Endothelial cell of umbilical vein (primary cell): ENCODE measurements around the gene EIF2B5. TPM values are rescaled to one million over a fixed set of nuclear protein-coding genes. Genes with fewer than 3 reads are reported as not detected.
A peak's percentile ranks its signal among the peaks of the same experiment; 100 is the strongest.

Experiments
- BruUV-seq: library from RNA; stranded (reverse); fragments of 400-500 nt; replicated peaks from 2 replicates; lab custom pipeline; 2021; lab: Mats Ljungman, UMichigan
- CTCF ChIA-PET: fragments of 300-600, 350-600 bp; sonication (Branson Sonifier 250); formaldehyde crosslinking; loops from one replicate; lab custom pipeline; 2021; ENCODE audit warnings: antibody characterized with exemption, inconsistent platforms; lab: Charles Lee
- POLR2A ChIA-PET: fragments of 300-600, 350-600 bp; sonication (Branson Sonifier 250); formaldehyde crosslinking; loops from one replicate; lab custom pipeline; 2021; ENCODE audit warnings: antibody characterized with exemption, inconsistent platforms; lab: Charles Lee
- DNase-seq: peaks from one replicate; pipeline ENCODE4 v3.0.0-alpha.2; 2011; ENCODE audit warnings: low read depth, low spot score
- FAIRE-seq: peaks from 2 replicates; lab custom pipeline; 2011; peaks lifted over from hg19 to GRCh38; lab: Jason Lieb, UNC
- H2AFZ ChIP-seq: 2 replicates; pipeline ENCODE4 v1.6.0; 2012; ENCODE audit warnings: low read depth, low read length, control low read depth, inconsistent platforms
- H3K27ac ChIP-seq: 2 replicates; pipeline ENCODE4 v1.5.1; 2011; ENCODE audit warnings: low read depth, mild to moderate bottlenecking, control low read depth, low read length, moderate library complexity; ENCODE audit not compliant: insufficient read depth
- H3K27me3 ChIP-seq, 2 experiments: 2 replicates each; pipeline versions ENCODE4 v1.6.0 to v1.6.1; 2011; ENCODE audit warnings: low read length in 2 of 2, mixed read lengths in 1 of 2; ENCODE audit not compliant: control insufficient read depth in 2 of 2, insufficient read depth in 2 of 2
- H3K36me3 ChIP-seq, 2 experiments: 2 replicates in 1 of 2; 3 replicates in 1 of 2; pipeline ENCODE4 v1.5.1; 2011; ENCODE audit warnings: low read length in 2 of 2, mild to moderate bottlenecking in 1 of 2, moderate library complexity in 1 of 2; ENCODE audit not compliant: control insufficient read depth in 2 of 2, insufficient read depth in 2 of 2; ENCODE audit errors: extremely low read depth in 1 of 2
- H3K4me1 ChIP-seq: 3 replicates; pipeline ENCODE4 v1.5.1; 2011; ENCODE audit warnings: mild to moderate bottlenecking, low read length; ENCODE audit not compliant: control insufficient read depth, insufficient read depth; ENCODE audit errors: extremely low read depth
- H3K4me2 ChIP-seq: 2 replicates; pipeline ENCODE4 v1.6.1; 2011; ENCODE audit warnings: low read length, control low read depth, mixed read lengths; ENCODE audit not compliant: insufficient read depth
- H3K4me3 ChIP-seq, 3 experiments: fragments of 200-600 bp in 1 of 3; sonication (generic), shearing (Covaris generic) in 1 of 3; replicated peaks in 1 of 3; 2 replicates each; pipeline ENCODE4 v1.5.1; 2011 to 2016; ENCODE audit warnings: control low read depth in 3 of 3, low read length in 3 of 3, mild to moderate bottlenecking in 2 of 3, inconsistent platforms in 1 of 3, low read depth in 1 of 3, moderate library complexity in 1 of 3; ENCODE audit not compliant: insufficient read depth in 1 of 3
- H3K79me2 ChIP-seq: 2 replicates; pipeline ENCODE4 v1.6.0; 2012; ENCODE audit warnings: low read length, inconsistent platforms; ENCODE audit not compliant: control insufficient read depth, insufficient read depth
- H3K9ac ChIP-seq: replicated peaks from 2 replicates; pipeline ENCODE3; 2011; ENCODE audit warnings: low read length, control low read depth; ENCODE audit not compliant: insufficient read depth; ENCODE audit errors: extremely low read depth
- H3K9me1 ChIP-seq: replicated peaks from 3 replicates; pipeline ENCODE4 v1.6.0; 2011; ENCODE audit warnings: mild to moderate bottlenecking, low read length; ENCODE audit not compliant: control insufficient read depth, insufficient read depth; ENCODE audit errors: extremely low read depth
- H3K9me3 ChIP-seq: replicated peaks from 2 replicates; pipeline ENCODE4 v1.5.1; 2012; ENCODE audit warnings: low read length, inconsistent platforms; ENCODE audit not compliant: control insufficient read depth, insufficient read depth
- H4K20me1 ChIP-seq: replicated peaks from 2 replicates; pipeline ENCODE3; 2011; ENCODE audit warnings: mild to moderate bottlenecking, low read length; ENCODE audit not compliant: control insufficient read depth, insufficient read depth; ENCODE audit errors: extremely low read depth
- GATA2 ChIP-seq: IDR thresholded peaks from 2 replicates; pipeline ENCODE4 v1.7.0; 2011; ENCODE audit warnings: low read depth, mild to moderate bottlenecking, moderate library complexity, mixed read lengths, low read length; ENCODE audit not compliant: insufficient read length, insufficient read depth
- JUN ChIP-seq: IDR thresholded peaks from 2 replicates; pipeline ENCODE4 v1.6.1; 2011; ENCODE audit warnings: borderline replicate concordance, low read depth; ENCODE audit not compliant: insufficient read length, insufficient read depth
- MYC ChIP-seq: IDR thresholded peaks from one replicate; pipeline ENCODE4 v1.6.1; 2011; ENCODE audit warnings: mild to moderate bottlenecking, low read depth, low read length
- POLR2A ChIP-seq: IDR thresholded peaks from 2 replicates; pipeline ENCODE4 v1.6.1; 2012; ENCODE audit warnings: low read depth, mild to moderate bottlenecking, control low read depth, low read length
- dilution Hi-C: fragments of 300-500 bp; cut with MboI; formaldehyde crosslinking; loops from one replicate; pipeline ENCODE4 v1.15.0; 2019; ENCODE audit warnings: low sequenced_read_pairs; ENCODE audit not compliant: extremely low pct_ligation_motif_present
- intact Hi-C: fragments of 100-400 bp; cut with micrococcal nuclease; formaldehyde crosslinking; loops from one replicate; pipeline ENCODE4 v1.10.0; 2022
- polyA plus RNA-seq, 4 experiments: library from polyadenylated mRNA; depleted of rRNA in 3 of 4; stranded (reverse) in 3 of 4; unstranded in 1 of 4; fragments of >200 nt; gene quantifications; 2 replicates each; pipeline versions ENCODE4 v1.2.1 to v1.2.3, GENCODE V29; 2011 to 2012; ENCODE audit warnings: missing spikeins in 1 of 4
- total RNA-seq: library from RNA; stranded (reverse); gene quantifications from 2 replicates; pipeline ENCODE4 v1.2.3, GENCODE V29; 2021
- TF ChIP-seq, protein P1 (sequence below), 2 donors: IDR thresholded peaks; 1 replicate in 1 of 2; 2 replicates in 1 of 2; pipeline ENCODE4 v1.5.1; 2011; ENCODE audit warnings: low read length in 2 of 2, mild to moderate bottlenecking in 2 of 2, moderate library complexity in 2 of 2, control low read depth in 1 of 2, inconsistent platforms in 1 of 2, low read depth in 1 of 2; ENCODE audit not compliant: insufficient read depth in 1 of 2; ENCODE audit errors: extremely low read depth in 1 of 2

The EIF2B5 gene
- total and polyA plus RNA-seq, 2 donors (not counting 3 experiments of a cell fraction or from before 2014, with no cell fraction given): 42.7 to 44.7 TPM

- dilution Hi-C loops (no loop called here), intact Hi-C loops (loop anchor here (5.0 kb wide), 1 partner anchor 134 kb away; the partner anchor contains the start of gene EIF4G1)
- peak overlapping the region; percentile 2 for H3K27ac ChIP-seq
- no peak overlapping the region for H2AFZ ChIP-seq
- TF ChIP-seq MYC (no peak), POLR2A (no peak), JUN (no peak)
- ChIA-PET CTCF (interaction anchor here (1.3 kb wide), 1 partner anchor 52 kb away, joined by 3 read pairs; no protein-coding TSS in a partner anchor), POLR2A (no interaction called here)
- FAIRE-seq (no peak), DNase-seq (no peak)
- H3K27me3 ChIP-seq: no peaks in the 10 kb centered on the region
- no peak overlapping the region for H3K9ac ChIP-seq
- no peak overlapping the region for H3K4me2 ChIP-seq
- H3K9me3 ChIP-seq: no peaks in the 10 kb centered on the region
- no TSS peak for BruUV-seq
- H4K20me1 ChIP-seq: no peaks in the 10 kb centered on the region
- peaks cover 34 to 48% of the 10 kb centered on the region in 2 experiments for H3K36me3 ChIP-seq
- no peak overlapping the region for H3K4me3 ChIP-seq
- H3K79me2 ChIP-seq: peaks cover 41% of the 10 kb centered on the region
- peaks cover 28% of the 10 kb centered on the region for H3K4me1 ChIP-seq
- no peaks in the 10 kb centered on the region for H3K9me1 ChIP-seq
These were observed 42.7 kb downstream of the EIF2B5 start for GRCh38 chr3:184177767-184178306.

DNA sequence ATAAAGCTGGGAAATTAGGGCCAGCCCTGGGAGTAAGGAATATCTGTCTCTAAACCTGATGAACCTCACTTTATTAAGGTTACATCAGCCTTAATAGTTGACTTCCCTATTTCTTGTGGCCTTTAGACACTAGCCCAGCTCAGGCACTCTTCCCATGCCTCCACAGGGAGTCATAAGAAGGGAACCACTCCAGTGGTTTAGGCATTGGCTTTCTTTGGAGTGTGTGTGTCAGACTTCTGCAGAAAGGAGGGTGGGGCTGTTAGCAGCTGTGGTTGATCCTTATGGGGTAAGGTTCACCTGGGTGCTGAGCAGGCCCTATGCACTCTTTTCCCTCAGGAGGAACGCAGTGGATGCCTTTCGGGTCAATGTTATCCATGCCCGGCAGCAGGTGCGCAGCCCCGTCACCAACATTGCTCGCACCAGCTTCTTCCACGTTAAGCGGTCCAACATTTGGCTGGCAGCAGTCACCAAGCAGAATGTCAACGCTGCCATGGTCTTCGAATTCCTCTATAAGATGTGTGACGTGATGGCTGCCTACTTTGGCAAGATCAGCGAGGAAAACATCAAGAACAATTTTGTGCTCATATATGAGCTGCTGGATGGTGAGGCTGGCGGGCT lies 43.5 kb downstream of the EIF2B5 start:
- Histone ChIP-seq H3K9me1 (no peaks in the 10 kb centered on the region), H4K20me1 (no peaks in the 10 kb centered on the region), H3K4me1 (peaks cover 28% of the 10 kb centered on the region), H3K4me3 (no peak overlapping the region), H3K79me2 (peaks cover 41% of the 10 kb centered on the region), H3K36me3 (peaks cover 39 to 52% of the 10 kb centered on the region in 2 experiments), H3K9me3 (no peaks in the 10 kb centered on the region), H3K4me2 (no peak overlapping the region), H3K27ac (no peak overlapping the region), H3K9ac (no peak overlapping the region), H2AFZ (no peak overlapping the region), H3K27me3 (no peaks in the 10 kb centered on the region)
- ChIA-PET CTCF (interaction anchor here (2.1 kb wide), 1 partner anchor 49 kb away, joined by 7 read pairs; no protein-coding TSS in a partner anchor), POLR2A (no interaction called here)
- dilution Hi-C loops (no loop called here), intact Hi-C loops (loop anchor here (5.0 kb wide), 1 partner anchor 134 kb away; the partner anchor contains the start of gene EIF4G1)
- FAIRE-seq: no peak
- BruUV-seq: no TSS peak
- no peak for DNase-seq
- TF ChIP-seq JUN (no peak), GATA2 (no peak)
- TF ChIP-seq, protein P1, sequence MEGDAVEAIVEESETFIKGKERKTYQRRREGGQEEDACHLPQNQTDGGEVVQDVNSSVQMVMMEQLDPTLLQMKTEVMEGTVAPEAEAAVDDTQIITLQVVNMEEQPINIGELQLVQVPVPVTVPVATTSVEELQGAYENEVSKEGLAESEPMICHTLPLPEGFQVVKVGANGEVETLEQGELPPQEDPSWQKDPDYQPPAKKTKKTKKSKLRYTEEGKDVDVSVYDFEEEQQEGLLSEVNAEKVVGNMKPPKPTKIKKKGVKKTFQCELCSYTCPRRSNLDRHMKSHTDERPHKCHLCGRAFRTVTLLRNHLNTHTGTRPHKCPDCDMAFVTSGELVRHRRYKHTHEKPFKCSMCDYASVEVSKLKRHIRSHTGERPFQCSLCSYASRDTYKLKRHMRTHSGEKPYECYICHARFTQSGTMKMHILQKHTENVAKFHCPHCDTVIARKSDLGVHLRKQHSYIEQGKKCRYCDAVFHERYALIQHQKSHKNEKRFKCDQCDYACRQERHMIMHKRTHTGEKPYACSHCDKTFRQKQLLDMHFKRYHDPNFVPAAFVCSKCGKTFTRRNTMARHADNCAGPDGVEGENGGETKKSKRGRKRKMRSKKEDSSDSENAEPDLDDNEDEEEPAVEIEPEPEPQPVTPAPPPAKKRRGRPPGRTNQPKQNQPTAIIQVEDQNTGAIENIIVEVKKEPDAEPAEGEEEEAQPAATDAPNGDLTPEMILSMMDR (IDR thresholded peaks at IDR 0.05; ENCODE audit: extremely low read depth in 1 of 2, insufficient read depth in 1 of 2, low read depth in 1 of 2, low read length in 2 of 2): no peak
